Activated T-cell treated with anti-CD3 and anti-CD28 coated beads, Interleukin-2, amount 50 U/mL, for 4 hours (primary cell): ENCODE measurements around the gene LDLRAD3. TPM values are rescaled to one million over a fixed set of nuclear protein-coding genes. Genes with fewer than 3 reads are reported as not detected.

Experiments
- ATAC-seq, 2 donors: fragments of 200-7000 bp; cut with Tn5 transposase; one replicate each; pipeline ENCODE4 v1.10.0; 2021
- DNase-seq: peaks from one replicate; pipeline ENCODE4 v3.0.0-alpha.2; 2020
- H3K27me3 Mint-ChIP-seq: one replicate; pipeline ENCODE4 v1.8.0; 2021; ENCODE audit warnings: low read depth, mixed read lengths
- H3K36me3 Mint-ChIP-seq: one replicate; pipeline ENCODE4 v1.8.0; 2022; ENCODE audit warnings: mixed read lengths; ENCODE audit not compliant: insufficient read depth
- H3K4me1 Mint-ChIP-seq: one replicate; pipeline ENCODE4 v1.8.0; 2021; ENCODE audit warnings: low read depth, mixed read lengths
- H3K4me3 Mint-ChIP-seq: one replicate; pipeline ENCODE4 v1.8.0; 2021; ENCODE audit warnings: mild to moderate bottlenecking, moderate library complexity, mixed read lengths
- H3K9me3 Mint-ChIP-seq: one replicate; pipeline ENCODE4 v1.8.0; 2021; ENCODE audit warnings: mixed read lengths
- total RNA-seq, 3 donors: library from RNA; stranded (reverse); gene quantifications; one replicate each; pipeline ENCODE4 v1.2.1, GENCODE V29; 2021

LDLRAD3 gene
- total RNA-seq, 3 donors from 2014 or later, result 0.29 to 0.76 (median 0.71) TPM

DNA sequence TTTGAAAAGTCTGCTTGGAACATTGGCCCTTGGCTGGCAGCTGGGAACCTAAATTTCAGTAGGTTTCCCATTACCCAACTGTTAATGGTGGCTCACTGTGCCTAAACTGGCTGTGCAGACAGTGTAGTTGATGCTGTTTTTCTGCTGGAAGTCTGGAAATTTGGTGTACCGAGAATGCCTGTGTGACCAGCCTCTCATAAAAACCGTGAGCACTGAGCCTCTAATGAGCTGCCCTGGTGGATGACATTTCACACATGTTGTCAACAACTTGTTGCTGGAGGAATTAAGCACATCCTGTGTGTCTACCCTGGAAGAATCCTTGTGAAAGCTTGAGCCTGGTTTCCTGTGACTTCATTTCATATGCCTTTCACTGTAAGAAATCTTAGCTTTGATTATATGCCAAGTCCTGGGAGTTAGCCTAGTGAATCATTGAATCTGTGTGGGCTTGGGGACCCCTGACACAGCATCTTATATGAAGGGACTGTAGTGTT, 131.1 kb downstream of the LDLRAD3 start:
- ATAC-seq, result no peak
- DNase-seq, result no peak
- Mint-ChIP-seq H3K9me3 (no peaks in the 10 kb centered on the region), H3K27me3 (peaks cover 1% of the 10 kb centered on the region), H3K4me3 (no peak overlapping the region), H3K4me1 (no peaks in the 10 kb centered on the region), H3K36me3 (no peaks in the 10 kb centered on the region)

DNA sequence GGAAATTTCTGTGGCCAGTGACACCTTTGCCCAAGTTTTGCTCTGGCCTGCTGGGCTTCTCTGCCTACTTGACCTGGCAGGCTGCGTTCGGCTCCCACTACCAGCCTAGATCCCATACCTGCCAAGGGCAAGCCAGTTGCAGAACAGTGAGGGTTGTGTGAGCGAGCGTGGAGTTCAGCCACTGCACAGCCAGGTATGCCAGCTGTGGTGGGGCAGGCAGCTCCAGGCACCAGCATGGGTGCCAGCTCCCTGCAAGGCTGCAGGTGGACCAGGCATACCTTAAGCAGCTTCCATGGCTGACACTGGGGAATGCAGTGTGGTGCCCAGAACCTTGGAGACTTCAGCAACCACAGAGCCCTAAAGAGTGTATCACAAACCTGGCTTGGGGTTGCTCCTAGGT, 133.5 kb downstream of the LDLRAD3 start:
- H3K36me3 Mint-ChIP-seq, result no peaks in the 10 kb centered on the region
- no peaks in the 10 kb centered on the region for H3K27me3 Mint-ChIP-seq
- ATAC-seq, result no peak
- peaks cover under 1% of the 10 kb centered on the region for H3K9me3 Mint-ChIP-seq
- no peak for DNase-seq
- H3K4me3 Mint-ChIP-seq, result no peak overlapping the region
- no peaks in the 10 kb centered on the region for H3K4me1 Mint-ChIP-seq

DNA sequence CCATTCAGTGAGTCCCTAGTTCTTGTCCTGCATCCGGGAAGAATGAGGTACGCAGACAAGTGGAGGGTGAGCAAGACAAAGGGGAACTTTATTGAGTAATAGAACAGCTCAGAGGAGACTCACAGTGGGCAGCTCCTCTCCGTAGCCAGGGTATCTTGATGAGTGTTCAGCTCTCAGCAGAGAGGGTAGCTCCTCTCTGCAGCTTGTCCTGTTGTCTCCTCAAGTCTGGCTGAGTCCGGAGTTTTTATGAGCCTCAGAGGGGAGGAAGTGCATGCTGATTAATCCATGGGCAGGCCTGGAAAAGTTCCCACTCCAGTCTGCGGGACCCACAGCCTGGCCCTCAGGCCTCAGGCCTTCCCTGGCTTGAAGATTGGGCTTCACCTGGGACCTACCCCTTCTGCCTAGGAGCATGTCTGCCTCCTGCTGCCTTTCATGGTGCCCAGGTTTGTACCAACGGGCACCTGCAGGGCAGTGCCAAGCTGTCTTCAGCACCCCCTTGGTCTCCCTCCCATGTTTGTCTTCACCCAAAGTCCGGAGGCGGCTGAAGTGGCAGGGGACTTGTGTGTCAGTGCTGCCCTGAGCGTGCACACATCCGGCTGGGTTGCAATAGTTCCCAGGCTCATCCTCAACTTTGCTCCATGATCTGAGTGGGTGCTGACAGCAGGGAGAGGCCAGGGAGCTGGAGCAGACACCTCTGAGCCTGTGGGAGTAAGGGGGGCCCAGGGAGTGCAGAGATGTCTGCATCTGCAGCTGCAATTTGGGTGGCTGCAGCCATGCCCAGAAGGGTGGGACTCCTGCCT, 134.2 kb downstream of the LDLRAD3 start:
- peaks cover 5% of the 10 kb centered on the region for H3K9me3 Mint-ChIP-seq
- H3K4me1 Mint-ChIP-seq, result no peaks in the 10 kb centered on the region
- ATAC-seq (no peak), DNase-seq (no peak)
- no peak overlapping the region for H3K4me3 Mint-ChIP-seq
- H3K36me3 Mint-ChIP-seq, result no peaks in the 10 kb centered on the region
- peaks cover 3% of the 10 kb centered on the region for H3K27me3 Mint-ChIP-seq

DNA sequence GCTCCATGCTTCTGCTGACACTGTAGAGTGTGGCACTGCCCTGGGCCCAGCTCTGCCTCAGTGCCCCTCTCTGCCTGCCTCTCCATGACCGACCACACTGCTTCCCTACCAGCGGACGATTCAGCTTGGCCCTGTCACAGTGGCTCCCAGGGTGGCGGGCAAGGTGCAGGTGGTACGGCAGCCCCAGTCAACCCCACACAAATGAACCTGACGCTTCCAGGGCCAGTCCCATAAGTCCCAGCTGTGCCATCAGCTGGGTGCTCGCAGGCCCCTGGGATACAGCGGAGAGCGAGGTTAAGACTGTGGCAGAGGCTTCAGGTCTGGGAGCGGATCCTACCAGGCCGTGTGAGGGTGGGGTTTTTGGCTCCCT, 134.8 kb downstream of the LDLRAD3 start:
- no peaks in the 10 kb centered on the region for H3K4me1 Mint-ChIP-seq
- H3K9me3 Mint-ChIP-seq, result peaks cover 5% of the 10 kb centered on the region
- no peaks in the 10 kb centered on the region for H3K36me3 Mint-ChIP-seq
- H3K27me3 Mint-ChIP-seq, result peaks cover 3% of the 10 kb centered on the region
- H3K4me3 Mint-ChIP-seq, result no peak overlapping the region
- DNase-seq, result no peak
- ATAC-seq, result no peak

DNA sequence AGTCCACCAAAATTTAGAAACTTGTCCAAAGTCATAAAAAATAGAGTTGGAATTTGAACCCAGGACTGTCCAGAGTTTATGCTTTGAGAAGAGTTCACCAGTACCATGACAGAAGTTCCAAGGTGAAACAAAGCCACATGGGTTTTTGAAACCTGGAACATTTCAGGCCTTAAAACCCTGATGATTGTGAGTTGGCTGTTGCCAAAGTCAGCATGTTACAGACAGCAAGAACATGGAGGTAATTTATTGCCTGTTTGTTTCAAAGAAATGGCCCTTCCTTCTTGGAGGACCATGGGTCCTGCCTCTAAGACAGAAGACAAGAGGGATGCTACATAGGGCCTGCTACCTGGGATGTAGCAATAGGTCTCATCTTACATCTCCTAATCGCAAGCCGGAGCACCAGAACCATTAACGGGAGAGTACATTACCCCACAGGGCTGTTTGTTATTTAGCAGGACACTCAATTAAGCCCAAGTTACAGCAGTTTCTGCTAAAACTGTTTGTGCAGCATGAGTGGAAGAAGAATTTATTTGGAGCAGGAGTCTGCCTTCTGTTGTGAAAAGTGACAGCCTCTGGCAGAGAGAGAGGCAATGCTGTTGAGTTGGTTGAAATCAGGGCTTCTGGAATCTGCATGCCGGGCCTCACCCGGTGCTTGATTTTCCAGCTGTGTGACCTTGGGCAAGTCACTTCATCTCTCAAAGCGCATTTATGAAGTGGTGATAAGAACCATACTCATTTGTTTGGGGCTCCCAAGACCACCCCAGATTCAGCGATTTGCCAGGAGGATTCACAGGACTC, 136.2 kb downstream of the LDLRAD3 start:
- no peak overlapping the region for H3K4me3 Mint-ChIP-seq
- H3K9me3 Mint-ChIP-seq, result peaks cover 10% of the 10 kb centered on the region
- peaks cover 3% of the 10 kb centered on the region for H3K27me3 Mint-ChIP-seq
- H3K4me1 Mint-ChIP-seq, result no peaks in the 10 kb centered on the region
- H3K36me3 Mint-ChIP-seq, result no peaks in the 10 kb centered on the region
- ATAC-seq (no peak), DNase-seq (no peak)

DNA sequence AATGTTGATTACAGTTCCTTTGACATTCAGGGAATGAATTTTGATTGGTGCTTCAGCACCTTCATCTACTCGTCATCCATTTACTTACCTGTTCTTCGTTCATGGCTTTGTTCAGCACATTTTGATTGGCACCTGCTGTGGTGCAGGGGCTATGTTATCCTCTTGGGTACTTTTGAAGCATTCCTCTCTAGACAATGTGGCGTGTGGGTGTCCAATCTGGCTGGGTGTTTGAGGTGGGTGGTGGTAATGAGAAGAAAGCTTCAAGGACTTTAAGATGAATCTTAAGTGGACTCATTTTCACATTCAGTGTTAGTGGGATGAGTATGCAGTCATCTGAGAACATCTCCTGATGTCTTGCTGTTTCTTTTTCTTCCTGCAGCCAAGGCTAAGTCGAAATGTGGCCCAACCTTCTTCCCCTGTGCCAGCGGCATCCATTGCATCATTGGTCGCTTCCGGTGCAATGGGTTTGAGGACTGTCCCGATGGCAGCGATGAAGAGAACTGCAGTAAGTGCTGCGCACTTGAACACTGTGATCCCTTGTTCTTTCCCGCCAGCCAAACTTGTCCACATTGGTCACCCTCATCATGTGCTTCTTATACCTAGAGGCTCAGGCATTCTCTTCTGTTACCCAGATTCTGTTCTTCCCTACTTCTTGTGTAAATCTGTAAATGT, 137.5 kb downstream of the LDLRAD3 start:
- DNase-seq (no peak), ATAC-seq (no peak)
- Mint-ChIP-seq H3K4me3 (no peak overlapping the region), H3K4me1 (no peaks in the 10 kb centered on the region), H3K27me3 (peaks cover 3% of the 10 kb centered on the region), H3K9me3 (peaks cover 19% of the 10 kb centered on the region), H3K36me3 (no peaks in the 10 kb centered on the region)

DNA sequence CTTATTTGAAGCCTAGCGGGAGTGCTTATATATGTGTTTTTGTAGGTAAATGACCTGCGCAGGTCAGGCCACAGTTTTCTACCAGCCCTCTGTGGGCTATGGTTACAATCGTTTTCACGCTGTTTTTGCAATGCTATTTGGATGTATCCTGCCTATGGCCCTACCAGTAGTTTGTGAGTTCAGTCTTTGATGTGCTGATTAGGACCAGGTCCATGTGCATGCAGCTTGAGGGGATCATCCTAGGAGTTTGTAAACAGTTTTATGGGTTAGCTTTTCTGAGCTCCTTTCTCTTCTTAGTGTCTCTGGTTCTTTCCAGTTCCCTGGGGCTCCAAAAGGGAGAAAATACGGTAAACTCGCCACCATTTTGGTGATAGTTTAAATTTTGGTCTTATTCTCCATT, 142.5 kb downstream of the LDLRAD3 start:
- Mint-ChIP-seq H3K27me3 (peaks cover 15% of the 10 kb centered on the region), H3K4me1 (no peaks in the 10 kb centered on the region), H3K4me3 (no peak overlapping the region), H3K36me3 (no peaks in the 10 kb centered on the region), H3K9me3 (peaks cover 19% of the 10 kb centered on the region)
- DNase-seq (no peak), ATAC-seq (no peak)

DNA sequence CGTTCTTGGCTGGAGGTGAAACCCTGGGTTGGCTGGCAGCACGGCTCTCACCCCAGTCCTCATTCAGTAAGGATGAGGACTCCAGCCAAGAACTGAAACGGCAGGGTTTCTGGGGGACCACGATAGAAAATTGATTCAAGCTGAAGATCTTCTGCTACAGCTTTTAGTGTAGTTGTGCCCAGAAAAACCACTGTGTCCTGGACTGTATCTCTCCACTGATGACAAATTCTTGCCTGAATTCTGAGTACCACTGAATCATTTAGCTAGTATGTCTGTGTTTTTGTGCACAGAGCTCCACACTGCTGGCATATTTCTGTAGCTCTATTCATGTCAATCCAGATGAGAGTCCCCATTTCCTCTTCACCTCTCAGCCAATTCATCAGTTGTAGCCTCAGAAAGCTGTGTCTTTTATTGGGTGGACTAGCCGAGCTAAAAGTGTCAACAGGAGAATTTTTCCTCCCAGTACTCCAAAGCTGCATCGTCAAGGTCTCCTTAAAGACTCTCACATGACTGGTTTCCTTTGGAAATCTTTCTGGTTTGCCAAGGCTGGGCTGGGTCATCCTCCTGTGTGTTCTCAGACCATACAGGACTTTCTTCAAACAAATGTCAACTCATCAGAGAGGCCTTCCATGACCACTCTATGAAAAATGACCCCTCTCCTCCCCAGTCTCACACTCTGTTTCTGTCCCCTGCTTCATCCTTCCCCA, 144.6 kb downstream of the LDLRAD3 start:
- ATAC-seq (no peak), DNase-seq (no peak)
- Mint-ChIP-seq H3K9me3 (peaks cover 14% of the 10 kb centered on the region), H3K4me1 (no peaks in the 10 kb centered on the region), H3K4me3 (no peak overlapping the region), H3K36me3 (no peaks in the 10 kb centered on the region), H3K27me3 (peaks cover 26% of the 10 kb centered on the region)

DNA sequence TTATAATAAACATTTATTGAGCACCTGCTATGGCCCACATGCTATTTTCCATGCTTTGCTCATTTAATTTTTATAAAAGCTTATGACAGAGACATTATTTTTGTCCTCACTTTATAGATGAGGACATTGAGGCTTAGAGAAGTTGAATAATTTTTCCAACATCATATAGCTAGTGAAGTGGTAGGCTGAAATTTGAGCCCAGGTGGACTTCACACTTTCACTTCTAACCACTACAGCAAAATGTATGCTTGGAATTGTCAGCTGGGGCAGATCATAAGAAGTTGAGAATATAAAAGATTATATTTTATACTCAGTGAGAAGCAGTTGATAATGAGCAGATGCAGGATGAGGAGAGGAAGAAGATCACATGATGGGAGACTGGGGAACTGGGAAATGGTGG, 146.1 kb downstream of the LDLRAD3 start:
- Mint-ChIP-seq H3K9me3 (peaks cover 10% of the 10 kb centered on the region), H3K4me1 (no peaks in the 10 kb centered on the region), H3K36me3 (no peaks in the 10 kb centered on the region), H3K27me3 (peaks cover 35% of the 10 kb centered on the region), H3K4me3 (no peak overlapping the region)
- DNase-seq, result no peak
- ATAC-seq, result no peak

DNA sequence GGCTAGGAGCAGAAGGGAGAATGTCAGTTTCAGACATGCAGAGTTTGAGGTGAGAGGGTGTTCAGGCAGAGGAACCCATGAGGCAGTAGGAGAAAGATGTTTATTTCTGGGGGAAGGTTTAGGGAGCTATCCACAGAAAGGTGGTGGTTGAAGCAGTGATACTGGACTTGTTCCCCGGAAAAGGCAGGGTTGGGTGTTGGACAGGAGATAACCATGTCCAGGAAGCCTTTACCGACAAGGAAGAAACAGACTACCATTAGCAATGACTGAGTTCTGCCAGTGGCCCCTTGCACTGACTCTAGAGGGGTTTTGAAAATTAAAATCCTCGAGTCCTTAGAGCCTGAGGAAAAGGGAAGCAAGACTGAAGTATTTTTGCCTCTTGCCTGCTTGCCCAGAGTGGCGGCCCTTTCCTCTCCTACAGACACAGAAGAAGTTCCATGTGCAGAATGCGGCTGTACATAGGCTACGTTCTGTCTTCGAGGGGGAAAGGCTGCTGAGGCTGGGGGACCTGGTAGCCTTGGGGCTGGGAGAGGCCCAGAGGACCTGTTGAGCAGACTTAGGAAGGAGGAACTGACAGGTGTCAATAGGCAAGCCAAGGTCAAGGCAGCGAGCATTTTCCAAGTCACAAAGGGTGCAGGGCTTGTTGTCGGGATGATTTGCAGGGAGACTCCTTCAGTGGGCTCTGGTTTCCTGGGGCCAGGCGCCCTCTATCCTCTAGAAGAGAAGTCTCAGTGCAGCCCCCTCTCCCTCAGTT, 146.7 kb downstream of the LDLRAD3 start:
- Mint-ChIP-seq H3K4me1 (no peaks in the 10 kb centered on the region), H3K9me3 (peaks cover 5% of the 10 kb centered on the region), H3K36me3 (no peaks in the 10 kb centered on the region), H3K4me3 (no peak overlapping the region), H3K27me3 (peaks cover 35% of the 10 kb centered on the region)
- DNase-seq, result no peak
- no peak for ATAC-seq

DNA sequence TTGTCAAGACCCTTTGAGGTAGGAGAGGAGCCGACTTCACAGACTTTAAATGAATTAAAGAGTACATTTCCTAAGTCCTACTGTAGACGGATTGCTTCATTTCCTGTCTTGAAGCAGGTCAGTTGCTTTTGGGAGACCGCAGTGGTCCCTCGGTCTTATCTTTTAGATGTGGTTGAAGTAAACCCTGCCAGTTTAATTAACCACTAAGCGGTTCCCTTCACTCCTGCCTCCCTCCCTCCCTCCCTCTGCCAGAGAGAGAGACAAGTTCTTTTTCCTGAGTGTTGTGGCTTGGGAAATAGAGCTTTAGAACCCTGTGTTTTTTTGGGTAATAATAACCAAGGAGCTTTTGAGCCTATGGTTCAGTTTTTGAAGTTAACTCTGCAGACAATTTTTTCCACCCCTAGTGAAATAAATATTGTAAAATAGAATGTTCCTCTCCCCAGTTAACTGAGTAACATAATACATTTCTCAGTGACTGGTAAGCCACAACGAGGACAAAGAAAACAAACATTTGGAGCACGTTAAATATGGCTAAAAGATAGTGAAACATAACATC, 147.5 kb downstream of the LDLRAD3 start:
- H3K27me3 Mint-ChIP-seq, result peaks cover 35% of the 10 kb centered on the region
- H3K9me3 Mint-ChIP-seq, result no peaks in the 10 kb centered on the region
- H3K4me1 Mint-ChIP-seq, result no peaks in the 10 kb centered on the region
- ATAC-seq (no peak), DNase-seq (no peak)
- no peak overlapping the region for H3K4me3 Mint-ChIP-seq
- no peaks in the 10 kb centered on the region for H3K36me3 Mint-ChIP-seq

DNA sequence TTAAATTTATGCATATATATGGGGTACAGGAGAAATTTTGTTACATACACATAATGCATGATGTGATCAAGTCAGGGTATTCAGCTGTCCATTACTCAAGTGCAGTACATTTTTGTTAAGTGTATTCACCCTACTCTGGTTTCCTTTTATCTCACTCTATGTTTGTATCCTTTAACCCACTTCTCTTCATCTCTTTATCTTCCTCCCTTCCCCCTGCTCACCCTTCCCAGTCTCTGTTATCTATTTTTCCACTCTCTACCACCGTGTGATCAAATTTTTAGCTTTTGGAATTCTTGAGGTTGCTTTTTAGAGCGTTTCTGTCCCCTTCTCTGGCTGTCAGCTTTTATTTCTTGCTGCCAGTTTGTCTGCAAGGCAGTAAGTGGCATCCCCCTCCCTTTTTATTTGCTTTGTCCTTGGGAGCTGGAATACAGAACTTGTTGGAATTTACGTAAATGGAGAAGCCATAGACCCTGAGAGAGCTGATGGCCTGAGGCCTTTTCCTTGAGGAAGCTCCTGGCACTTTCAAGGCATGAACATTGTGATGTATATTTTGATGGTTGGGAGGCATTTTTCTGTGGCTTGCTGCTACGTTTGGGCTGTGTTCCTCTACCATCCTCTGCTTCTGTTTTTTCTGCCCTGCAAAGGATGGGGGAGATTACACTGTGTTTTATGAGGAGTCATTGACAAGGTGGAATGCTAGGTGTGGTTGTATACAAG, 148.6 kb downstream of the LDLRAD3 start:
- Mint-ChIP-seq H3K4me1 (no peaks in the 10 kb centered on the region), H3K4me3 (no peak overlapping the region), H3K9me3 (no peaks in the 10 kb centered on the region), H3K27me3 (peaks cover 42% of the 10 kb centered on the region), H3K36me3 (no peaks in the 10 kb centered on the region)
- no peak for ATAC-seq
- no peak for DNase-seq

DNA sequence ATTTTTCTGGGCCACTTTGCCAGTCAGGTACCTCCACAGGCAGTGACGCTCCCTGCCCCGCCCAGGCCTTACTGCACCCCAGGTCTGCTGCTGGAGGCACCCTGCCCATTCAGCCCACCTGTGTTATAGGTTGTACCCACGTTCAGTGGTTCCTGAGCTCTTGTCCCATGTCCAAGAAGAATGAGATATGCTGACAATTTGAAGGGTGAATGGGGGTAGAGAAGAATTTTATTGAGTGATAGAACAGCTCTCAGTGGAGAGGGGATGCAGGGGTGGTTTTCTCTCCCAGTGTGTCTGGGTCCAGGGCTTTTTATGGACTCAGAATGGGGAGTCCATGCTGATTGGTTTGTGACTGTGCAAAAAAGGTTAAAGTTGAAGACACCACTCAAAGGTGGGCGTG, 149.7 kb downstream of the LDLRAD3 start:
- Mint-ChIP-seq H3K9me3 (no peaks in the 10 kb centered on the region), H3K27me3 (peaks cover 42% of the 10 kb centered on the region), H3K36me3 (no peaks in the 10 kb centered on the region), H3K4me1 (no peaks in the 10 kb centered on the region), H3K4me3 (no peak overlapping the region)
- no peak for DNase-seq
- no peak for ATAC-seq
